SK-N-SH treated with all-trans-retinoic acid at 6 μM for 48 hours (cell line): ENCODE results near the gene TOMM40L.
A peak's percentile ranks its signal among the peaks of the same experiment; 100 is the strongest.

ENCODE experiments used
- ATAC-seq: fragments of 200-7000 bp; cut with Tn5 transposase; 3 replicates; pipeline ENCODE4 v1.9.1; 2020; ENCODE audit warnings: mild to moderate bottlenecking, moderate library complexity
- ARNTL ChIP-seq: fragments of 450-650 bp; formaldehyde crosslinking; IDR thresholded peaks from 2 replicates; pipeline ENCODE4 v1.5.0; 2020; ENCODE audit warnings: low read depth, mild to moderate bottlenecking, moderate library complexity, borderline replicate concordance
- BACH2 ChIP-seq: fragments of 250-450 bp; sonication (Bioruptor Pico); IDR thresholded peaks from 2 replicates; pipeline ENCODE4 v1.9.0; 2021; ENCODE audit warnings: mild to moderate bottlenecking, borderline replicate concordance
- CREB5 ChIP-seq: fragments of 250-450 bp; sonication (Bioruptor Pico); IDR thresholded peaks from 2 replicates; pipeline ENCODE4 v1.5.1; 2020; ENCODE audit warnings: low read depth, mild to moderate bottlenecking, moderate library complexity
- CSDC2 ChIP-seq: fragments of 250-450 bp; sonication (Bioruptor Pico); IDR thresholded peaks from 2 replicates; pipeline ENCODE4 v1.5.0; 2020; ENCODE audit warnings: mild to moderate bottlenecking, moderate library complexity
- ESRRG ChIP-seq: fragments of 250-450 bp; sonication (Bioruptor Pico); IDR thresholded peaks from 2 replicates; pipeline ENCODE4 v1.6.1; 2021; ENCODE audit warnings: mild to moderate bottlenecking
- GLIS3 ChIP-seq: fragments of 250-450 bp; sonication (Bioruptor Pico); IDR thresholded peaks from 2 replicates; pipeline ENCODE4 v1.5.0; 2020; ENCODE audit warnings: mild to moderate bottlenecking, moderate library complexity
- ISL1 ChIP-seq: fragments of 250-450 bp; sonication (Bioruptor Pico); IDR thresholded peaks from 2 replicates; pipeline ENCODE4 v2.1.2; 2022; ENCODE audit warnings: mild to moderate bottlenecking, moderate library complexity
- OSR1 ChIP-seq: fragments of 250-450 bp; sonication (Bioruptor Pico); IDR thresholded peaks from 2 replicates; pipeline ENCODE4 v1.8.0; 2022; ENCODE audit warnings: moderate library complexity, mild to moderate bottlenecking, inconsistent platforms
- PATZ1 ChIP-seq: fragments of 250-450 bp; sonication (Bioruptor Pico); IDR thresholded peaks from 2 replicates; pipeline ENCODE4 v1.8.0; 2020; ENCODE audit warnings: mild to moderate bottlenecking, moderate library complexity, borderline replicate concordance
- PPARA ChIP-seq: fragments of 250-450 bp; sonication (Bioruptor Pico); IDR thresholded peaks from 2 replicates; pipeline ENCODE4 v1.5.0; 2020; ENCODE audit warnings: mild to moderate bottlenecking, borderline replicate concordance
- RARB ChIP-seq: fragments of 250-450 bp; sonication (Bioruptor Pico); IDR thresholded peaks from 2 replicates; pipeline ENCODE4 v1.8.0; 2021; ENCODE audit warnings: mild to moderate bottlenecking, moderate library complexity
- TCF4 ChIP-seq: fragments of 250-450 bp; sonication (Bioruptor Pico); IDR thresholded peaks from 2 replicates; pipeline ENCODE4 v1.8.0; 2021; ENCODE audit warnings: mild to moderate bottlenecking, moderate library complexity, borderline replicate concordance
- TOX ChIP-seq: fragments of 250-450 bp; sonication (Bioruptor Pico); IDR thresholded peaks from 2 replicates; pipeline ENCODE4 v1.8.0; 2021; ENCODE audit warnings: mild to moderate bottlenecking, moderate library complexity, borderline replicate concordance
- TSHZ2 ChIP-seq: fragments of 250-450 bp; sonication (Bioruptor Pico); IDR thresholded peaks from 2 replicates; pipeline ENCODE4 v1.5.0; 2020; ENCODE audit warnings: mild to moderate bottlenecking, moderate library complexity
- ZC3H10 ChIP-seq: fragments of 250-450 bp; sonication (Bioruptor Pico); IDR thresholded peaks from 2 replicates; pipeline ENCODE4 v1.5.1; 2021; ENCODE audit warnings: mild to moderate bottlenecking, moderate library complexity
- ZFP3 ChIP-seq: fragments of 250-450 bp; sonication (Bioruptor Pico); IDR thresholded peaks from 2 replicates; pipeline ENCODE4 v1.5.0; 2020; ENCODE audit warnings: mild to moderate bottlenecking, moderate library complexity
- ZFP30 ChIP-seq: fragments of 450-650 bp; formaldehyde crosslinking; IDR thresholded peaks from 2 replicates; pipeline ENCODE4 v1.5.0; 2022; ENCODE audit warnings: mild to moderate bottlenecking, moderate library complexity
- ZNF565 ChIP-seq: fragments of 450-650 bp; formaldehyde crosslinking; conservative IDR thresholded peaks from 2 replicates; pipeline ENCODE4 v1.5.0; 2020; ENCODE audit warnings: low read depth, mild to moderate bottlenecking, moderate library complexity
- ZNF70 ChIP-seq: fragments of 450-650 bp; formaldehyde crosslinking; IDR thresholded peaks from 2 replicates; pipeline ENCODE4 v1.5.0; 2020; ENCODE audit warnings: mild to moderate bottlenecking, moderate library complexity
- ZNF8 ChIP-seq: fragments of 450-650 bp; formaldehyde crosslinking; IDR thresholded peaks from 2 replicates; pipeline ENCODE4 v1.5.0; 2020; ENCODE audit warnings: mild to moderate bottlenecking, moderate library complexity
- TF ChIP-seq, protein P1 (sequence below): fragments of 250-450 bp; sonication (Bioruptor Pico); IDR thresholded peaks from 2 replicates; pipeline ENCODE4 v1.8.0; 2021; ENCODE audit warnings: low read depth, mild to moderate bottlenecking, moderate library complexity, borderline replicate concordance

Gene TOMM40L

DNA sequence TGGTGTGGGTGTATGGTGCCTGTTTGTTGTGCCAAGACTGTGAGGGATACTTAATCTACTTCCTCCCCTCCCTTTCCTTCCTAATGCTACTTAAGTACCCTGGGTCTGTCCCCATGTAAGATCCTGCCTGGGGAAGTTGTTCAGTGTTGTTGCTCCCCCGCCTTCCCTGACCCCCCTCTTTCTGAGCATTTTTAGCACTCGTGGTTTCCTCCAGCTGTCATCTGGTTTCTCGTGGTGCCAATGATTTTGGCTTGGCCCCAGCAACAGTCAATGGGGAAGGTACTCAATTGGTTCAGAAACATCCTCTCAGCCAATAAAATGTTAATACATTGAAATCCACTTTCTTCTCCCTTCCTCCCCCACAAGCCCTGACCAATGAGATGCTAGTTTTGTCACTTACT is 40.6 kb upstream of the TOMM40L start:
- TF ChIP-seq PPARA = no peak
- no peak for TF ChIP-seq CSDC2 (CRISPR knock-in tag)
- TF ChIP-seq TOX = no peak
- no peak for TF ChIP-seq BACH2 (CRISPR knock-in tag)
- no peak for TF ChIP-seq ZNF70 (CRISPR knock-in tag)
- no peak for TF ChIP-seq ISL1
- TF ChIP-seq OSR1 (CRISPR knock-in tag) = no peak
- TF ChIP-seq ZFP30 (CRISPR knock-in tag) = no peak
- TF ChIP-seq ZFP3 (CRISPR knock-in tag) = no peak
- no peak for TF ChIP-seq TCF4 (CRISPR knock-in tag)
- TF ChIP-seq ARNTL (CRISPR knock-in tag) = no peak
- no peak for TF ChIP-seq ZNF565 (CRISPR knock-in tag)
- peak; percentile 80 for ATAC-seq

- no peak for ATAC-seq
- TF ChIP-seq ISL1 (no peak), OSR1 (CRISPR knock-in tag) (no peak), CREB5 (CRISPR knock-in tag) (no peak), ZNF70 (CRISPR knock-in tag) (no peak), ZFP3 (CRISPR knock-in tag) (no peak), RARB (no peak), ESRRG (no peak), ZNF8 (CRISPR knock-in tag) (no peak), ZC3H10 (CRISPR knock-in tag) (no peak), TSHZ2 (CRISPR knock-in tag) (no peak), BACH2 (CRISPR knock-in tag) (no peak), GLIS3 (CRISPR knock-in tag) (no peak), TOX (no peak), TCF4 (CRISPR knock-in tag) (no peak), PATZ1 (CRISPR knock-in tag) (no peak), ZFP30 (CRISPR knock-in tag) (no peak)
- TF ChIP-seq, protein P1, sequence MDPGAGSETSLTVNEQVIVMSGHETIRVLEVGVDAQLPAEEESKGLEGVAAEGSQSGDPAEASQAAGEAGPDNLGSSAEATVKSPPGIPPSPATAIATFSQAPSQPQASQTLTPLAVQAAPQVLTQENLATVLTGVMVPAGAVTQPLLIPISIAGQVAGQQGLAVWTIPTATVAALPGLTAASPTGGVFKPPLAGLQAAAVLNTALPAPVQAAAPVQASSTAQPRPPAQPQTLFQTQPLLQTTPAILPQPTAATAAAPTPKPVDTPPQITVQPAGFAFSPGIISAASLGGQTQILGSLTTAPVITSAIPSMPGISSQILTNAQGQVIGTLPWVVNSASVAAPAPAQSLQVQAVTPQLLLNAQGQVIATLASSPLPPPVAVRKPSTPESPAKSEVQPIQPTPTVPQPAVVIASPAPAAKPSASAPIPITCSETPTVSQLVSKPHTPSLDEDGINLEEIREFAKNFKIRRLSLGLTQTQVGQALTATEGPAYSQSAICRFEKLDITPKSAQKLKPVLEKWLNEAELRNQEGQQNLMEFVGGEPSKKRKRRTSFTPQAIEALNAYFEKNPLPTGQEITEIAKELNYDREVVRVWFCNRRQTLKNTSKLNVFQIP = no peak
These were observed 40.0 kb upstream of the TOMM40L start for GRCh38 chr1:161185732-161186311.

DNA sequence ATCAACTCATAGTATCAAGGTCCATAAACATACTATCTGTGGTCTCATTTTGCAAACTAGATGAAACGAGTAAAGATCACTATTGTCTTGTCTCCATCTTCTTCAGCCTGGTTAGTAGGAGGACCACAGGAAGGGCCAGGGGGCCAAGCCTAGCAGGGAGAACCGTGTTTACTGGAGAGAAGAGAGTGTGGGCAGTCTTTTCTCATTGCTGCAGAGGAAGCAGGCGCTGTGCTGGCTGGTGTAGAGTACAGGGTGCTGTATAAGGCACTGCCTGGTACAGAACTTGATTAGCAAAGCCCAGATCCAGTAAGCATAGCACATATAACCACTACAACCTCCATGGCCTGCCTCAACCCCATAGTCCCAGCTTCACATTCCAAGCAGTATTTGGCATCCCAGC is 38.5 kb upstream of the TOMM40L start:
- TF ChIP-seq ZNF565 (CRISPR knock-in tag) = no peak
- TF ChIP-seq, protein P1 = no peak
- TF ChIP-seq, all 23 proteins: peak for 0
- ATAC-seq = no peak
